NCI-H345 treated with DMSO at 0.1 percent for 48 hours (cell line): ENCODE measurements around the gene HPCAL1.
"Not testable (repeated sequence)": the region's sequence is repeated elsewhere in the genome, so short reads cannot be mapped to it uniquely, and the experiment has no call there.

Experiments used
- DNase-seq: peaks from one replicate; lab custom pipeline; 2025; ENCODE audit not compliant: unreplicated experiment; lab: John Stamatoyannopoulos, UW

Gene HPCAL1

GRCh38 chr2:10284108-10284870 lies 18.4 kb upstream of the HPCAL1 start:
- DNase-seq, result no peak

GRCh38 chr2:10285191-10285555 lies 17.5 kb upstream of the HPCAL1 start:
- no peak for DNase-seq

- no peak for DNase-seq
These were observed 17.0 kb upstream of the HPCAL1 start for GRCh38 chr2:10285556-10286198.

- DNase-seq, result no peak
These were observed 16.3 kb upstream of the HPCAL1 start for GRCh38 chr2:10286216-10287037.

- DNase-seq, result no peak
These were observed 14.9 kb upstream of the HPCAL1 start for GRCh38 chr2:10287761-10288160.

- no peak for DNase-seq
These were observed 14.1 kb upstream of the HPCAL1 start for GRCh38 chr2:10288606-10289005.

- no peak for DNase-seq
These were observed 13.4 kb upstream of the HPCAL1 start for GRCh38 chr2:10289352-10289751.

GRCh38 chr2:10289891-10290290 lies 12.8 kb upstream of the HPCAL1 start:
- no peak for DNase-seq

- not testable (repeated sequence) for DNase-seq
These were observed 11.3 kb upstream of the HPCAL1 start for GRCh38 chr2:10291376-10291775.

GRCh38 chr2:10292033-10292432 lies 10.7 kb upstream of the HPCAL1 start:
- no peak for DNase-seq

GRCh38 chr2:10293603-10294002 lies 9.1 kb upstream of the HPCAL1 start:
- no peak for DNase-seq

GRCh38 chr2:10294077-10294476 lies 8.6 kb upstream of the HPCAL1 start:
- DNase-seq, result no peak

- DNase-seq, result not testable (repeated sequence)
These were observed 7.1 kb upstream of the HPCAL1 start for GRCh38 chr2:10295649-10296048.

- DNase-seq, result no peak
These were observed 6.6 kb upstream of the HPCAL1 start for GRCh38 chr2:10296142-10296541.

- DNase-seq, result no peak
These were observed 5.4 kb upstream of the HPCAL1 start for GRCh38 chr2:10297191-10297830.

- DNase-seq, result no peak
These were observed 4.7 kb upstream of the HPCAL1 start for GRCh38 chr2:10297959-10298531.

- not testable (repeated sequence) for DNase-seq
These were observed 3.9 kb upstream of the HPCAL1 start for GRCh38 chr2:10298777-10299176.

GRCh38 chr2:10300328-10300920 lies 2.3 kb upstream of the HPCAL1 start:
- no peak for DNase-seq

- DNase-seq, result no peak
These were observed 1.4 kb upstream of the HPCAL1 start for GRCh38 chr2:10300997-10301940.
